Measurements from ENCODE around the gene BCKDK.
A peak's percentile ranks its signal among the peaks of the same experiment; 100 is the strongest.

Gene BCKDK

DNA sequence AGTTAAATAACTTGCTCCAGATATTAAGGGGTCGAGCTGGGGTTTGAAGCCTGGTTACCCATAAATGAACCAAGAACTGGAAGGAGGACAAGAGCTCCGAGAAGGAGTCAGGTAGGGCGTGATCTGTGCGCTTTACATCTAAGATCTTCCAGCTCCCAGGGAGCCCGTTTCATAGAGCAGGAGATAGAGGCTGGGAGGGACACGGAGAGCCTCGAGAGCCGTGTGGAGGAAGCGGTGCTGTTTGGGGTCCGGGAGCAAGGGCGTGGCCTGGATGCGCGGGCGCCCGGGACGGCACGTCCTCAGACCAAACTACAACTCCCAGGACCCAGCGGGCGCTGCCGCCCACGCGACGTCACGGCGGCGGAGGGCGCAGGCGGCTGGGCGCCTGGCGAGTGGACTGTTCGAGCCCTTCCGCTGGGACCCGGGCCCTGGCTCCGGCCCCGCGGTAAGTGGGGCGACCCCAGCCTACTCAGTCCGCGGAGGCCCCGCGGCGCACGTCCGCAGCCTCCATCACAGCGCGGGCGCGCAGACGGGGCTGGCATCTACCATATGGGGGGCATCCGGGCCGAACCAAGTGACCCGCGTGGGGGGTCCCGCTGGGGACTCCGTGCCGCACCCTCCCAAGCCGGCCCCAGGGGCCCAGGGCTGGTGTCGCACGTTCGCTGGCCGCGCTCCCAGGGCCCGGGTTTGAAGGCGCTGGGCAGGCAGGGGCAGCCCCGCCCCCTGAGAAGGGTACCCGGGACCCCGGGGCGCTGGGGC is at the start of gene BCKDK:
Gene BCKDK, plus strand, starts transcription at position 352 of the 759 bp plus-strand sequence. CDS start 838 bp downstream, outside the sequence.
- DNase-seq, result peak in 1 of 2 experiments; percentile 40

DNA sequence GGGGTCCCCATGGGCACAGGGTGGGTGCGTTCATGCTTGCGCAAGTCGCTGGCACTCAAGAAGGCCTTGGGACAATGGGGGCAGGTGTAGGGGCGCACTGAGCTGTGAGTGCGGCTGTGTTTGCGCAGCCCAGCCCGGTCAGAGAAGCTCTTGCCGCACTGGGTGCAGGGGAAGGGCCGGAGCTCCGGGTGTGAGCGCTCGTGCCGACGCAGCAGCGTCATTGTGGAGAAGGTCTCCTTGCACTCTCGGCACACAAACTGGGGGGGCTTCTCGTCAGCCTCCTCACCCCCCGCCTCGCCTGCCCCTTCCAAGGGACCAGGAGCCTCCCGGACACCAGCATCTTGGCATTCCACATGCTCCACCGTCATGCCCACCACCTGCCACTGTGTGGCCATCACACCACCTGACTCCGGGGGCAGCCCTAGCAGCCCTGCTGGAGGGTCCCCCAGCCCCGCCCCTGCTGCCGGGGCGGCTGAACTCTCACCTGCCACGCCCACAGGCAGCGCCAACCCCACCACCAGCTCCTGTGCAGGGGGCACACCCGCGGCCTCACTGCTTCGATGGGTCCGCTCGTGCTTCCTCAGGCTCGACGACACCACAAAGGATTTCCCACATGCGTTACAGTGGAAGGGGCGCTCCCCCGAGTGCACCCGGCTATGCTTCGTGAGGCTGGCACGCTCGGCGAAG is 46.9 kb upstream of the BCKDK start:
- DNase-seq, result no peak

DNA sequence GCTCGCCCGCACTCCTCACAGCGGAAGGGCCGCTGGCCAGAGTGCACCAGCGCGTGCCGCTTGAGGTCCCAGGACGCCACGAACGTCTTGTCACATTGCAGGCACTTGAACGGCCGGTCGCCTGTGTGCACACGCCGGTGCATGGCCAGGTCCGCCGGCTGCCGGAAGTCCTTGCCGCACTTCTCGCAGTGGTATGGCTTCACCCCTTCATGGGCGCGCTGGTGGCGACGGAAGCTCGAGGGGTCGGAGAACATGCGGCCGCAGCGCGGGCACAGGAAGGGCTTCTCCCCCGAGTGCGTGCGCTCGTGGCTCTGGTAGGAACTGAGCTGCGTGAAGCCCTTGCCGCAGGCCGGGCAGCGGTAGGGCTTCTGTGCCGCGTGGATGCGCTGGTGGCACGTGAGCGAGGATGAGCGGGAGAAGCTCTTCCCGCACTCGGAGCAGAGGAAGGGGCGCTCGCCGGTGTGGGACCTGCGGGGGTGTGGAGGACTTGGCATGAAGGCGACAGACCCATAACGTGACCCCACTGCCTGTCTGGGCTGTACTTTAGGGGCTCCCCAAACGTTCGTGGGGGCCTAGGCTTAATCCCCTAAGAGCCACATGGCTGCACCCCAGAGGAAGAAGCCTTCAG is 46.3 kb upstream of the BCKDK start:
- DNase-seq, result no peak

DNA sequence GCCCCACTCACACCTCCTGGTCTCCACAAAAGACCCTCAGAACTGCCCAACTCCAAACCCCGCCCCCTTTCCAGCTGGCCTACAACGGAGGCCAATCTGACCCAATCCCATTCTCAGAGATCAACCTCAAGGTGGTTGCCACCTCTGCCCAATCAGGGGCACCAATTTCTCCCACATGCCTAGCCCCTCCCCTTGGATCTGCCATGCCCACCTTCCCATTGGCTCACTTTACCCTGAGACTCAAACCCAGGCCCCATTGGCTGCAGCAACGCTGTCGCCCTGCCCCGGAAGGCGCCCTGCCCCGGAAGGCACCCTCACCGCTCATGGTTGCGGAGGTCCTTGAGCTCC is 44.7 kb upstream of the BCKDK start:
- DNase-seq, result no peak

DNA sequence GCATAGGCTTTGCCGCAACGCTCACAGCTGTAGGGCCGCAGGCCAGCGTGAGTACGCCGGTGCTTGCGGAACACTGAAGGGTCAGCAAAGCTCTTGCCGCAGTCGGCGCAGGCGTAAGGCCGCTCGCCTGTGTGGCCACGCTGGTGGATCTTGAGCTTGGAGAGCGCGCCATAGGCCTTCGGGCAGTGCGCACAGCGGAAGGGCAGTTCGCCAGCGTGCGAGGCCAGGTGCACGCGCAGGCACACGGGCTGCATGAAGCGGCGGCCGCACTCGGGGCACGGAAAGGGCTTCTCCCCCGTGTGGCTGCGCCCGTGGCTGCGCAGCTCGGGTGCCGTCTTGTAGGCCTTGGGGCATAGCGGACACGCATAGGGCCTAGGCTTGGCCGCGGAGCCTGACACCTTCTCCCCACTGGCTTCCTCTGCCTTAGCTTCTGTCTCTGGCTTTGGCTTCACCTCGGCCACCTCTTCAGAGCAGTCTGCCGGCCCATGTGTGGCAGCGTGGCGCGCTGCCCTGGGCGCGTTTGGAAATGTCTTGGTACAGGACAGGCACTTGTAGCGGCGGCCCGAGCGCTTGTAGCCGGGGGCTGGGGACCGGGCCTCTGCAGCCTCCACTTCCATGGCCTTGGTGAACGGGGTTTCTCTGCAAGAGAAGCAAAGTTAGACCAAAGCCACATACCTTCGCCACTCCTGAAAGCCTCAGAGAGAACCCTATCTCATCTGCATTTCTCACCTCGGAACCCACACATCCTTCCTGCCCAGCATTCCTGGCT is 44.2 kb upstream of the BCKDK start:
- DNase-seq, result no peak

DNA sequence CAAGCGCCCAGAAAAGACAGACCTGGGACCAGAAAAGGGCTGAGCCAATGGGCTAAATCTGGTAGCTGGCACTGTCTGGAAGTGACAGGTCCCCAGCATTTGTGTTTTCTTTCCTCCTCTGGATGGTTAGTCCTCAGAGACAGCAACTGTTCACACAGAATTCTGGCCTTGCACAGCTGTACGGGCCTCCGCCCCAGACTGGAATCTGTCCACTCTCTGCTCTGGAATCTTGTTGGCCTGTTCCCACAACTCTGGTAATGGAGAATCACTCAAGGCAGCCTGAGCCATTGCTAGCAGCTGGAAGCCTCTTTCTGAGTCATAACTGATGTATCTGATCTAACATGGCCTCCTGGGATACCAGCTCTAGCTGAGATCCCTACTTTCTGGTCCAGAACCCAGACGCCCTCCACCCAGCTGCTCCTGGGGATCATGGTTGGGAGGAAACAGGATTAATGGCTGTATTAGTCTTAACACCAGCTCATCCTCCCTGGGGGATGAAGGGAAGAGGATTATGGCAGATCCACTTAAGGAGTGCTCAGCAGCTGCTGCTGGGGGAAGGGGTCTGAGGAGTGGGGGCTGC is 43.2 kb upstream of the BCKDK start:
- DNase-seq, result no peak

DNA sequence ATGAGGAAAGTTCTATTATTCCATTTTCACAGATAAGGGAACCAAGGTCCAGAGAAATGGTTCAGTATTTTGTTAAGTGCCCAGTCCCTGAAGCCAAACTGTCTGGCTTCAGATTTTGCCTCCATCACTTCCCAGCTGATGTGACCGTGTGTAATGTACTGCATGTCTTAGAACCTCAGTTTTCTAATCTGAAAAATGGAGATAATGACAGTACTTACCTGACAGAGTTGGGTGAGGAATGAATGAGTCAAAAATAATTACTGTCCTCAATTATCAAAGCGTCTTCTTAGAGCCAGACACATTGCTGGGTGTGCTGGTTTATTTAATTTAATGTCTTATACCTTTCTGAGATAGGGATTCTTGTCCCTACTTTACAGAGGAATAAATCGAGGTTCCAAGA is 40.8 kb upstream of the BCKDK start:
- DNase-seq, result no peak

DNA sequence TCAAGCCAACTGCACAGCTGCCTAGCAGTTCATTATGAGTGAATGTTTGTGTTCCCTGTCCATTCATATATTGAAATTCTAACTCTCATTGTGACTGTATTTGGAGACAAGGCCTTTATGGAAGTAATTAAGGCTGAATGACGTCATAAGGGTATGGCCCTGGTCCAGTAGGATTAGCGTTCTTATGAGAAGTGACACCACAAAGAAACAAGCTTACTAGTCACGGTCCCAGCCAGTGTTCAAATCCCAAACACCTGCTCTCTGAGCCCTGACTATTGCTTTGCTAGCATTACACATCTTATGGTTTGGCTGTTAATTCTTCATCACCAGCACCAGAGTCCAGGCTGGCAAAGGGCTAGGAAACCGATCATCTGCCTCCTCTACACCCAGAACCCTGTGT is 36.3 kb upstream of the BCKDK start:
- no peak for DNase-seq

DNA sequence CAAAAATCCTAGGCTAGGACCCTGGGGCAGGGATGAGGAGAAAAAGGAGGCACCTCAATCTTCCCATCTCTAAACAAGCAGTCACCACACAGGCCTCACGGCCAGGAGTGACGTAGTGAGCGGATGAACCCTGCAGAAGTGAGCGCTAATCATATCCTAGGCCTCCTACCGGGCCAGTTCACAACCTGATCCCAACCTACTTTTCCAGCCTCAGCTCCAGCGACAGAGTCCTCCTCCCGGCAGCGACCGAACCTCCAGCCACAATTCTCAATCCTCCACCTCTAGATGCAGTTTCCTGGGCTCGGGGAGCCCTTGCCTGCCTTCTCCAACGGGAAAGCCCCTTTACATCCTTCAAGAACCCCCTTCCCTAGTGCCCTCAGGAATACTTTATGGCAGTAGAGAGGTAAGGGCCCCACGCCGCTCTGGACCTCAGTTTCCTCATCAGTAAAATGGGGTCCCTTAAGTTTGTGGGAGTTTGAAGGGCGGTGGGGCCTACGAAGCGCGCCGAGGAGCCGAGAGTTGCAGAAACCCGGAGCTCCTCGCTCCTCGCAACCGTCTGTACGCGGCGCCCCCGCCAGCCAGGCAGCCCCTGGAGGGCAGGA is 35.5 kb upstream of the BCKDK start:
- DNase-seq, result no peak

DNA sequence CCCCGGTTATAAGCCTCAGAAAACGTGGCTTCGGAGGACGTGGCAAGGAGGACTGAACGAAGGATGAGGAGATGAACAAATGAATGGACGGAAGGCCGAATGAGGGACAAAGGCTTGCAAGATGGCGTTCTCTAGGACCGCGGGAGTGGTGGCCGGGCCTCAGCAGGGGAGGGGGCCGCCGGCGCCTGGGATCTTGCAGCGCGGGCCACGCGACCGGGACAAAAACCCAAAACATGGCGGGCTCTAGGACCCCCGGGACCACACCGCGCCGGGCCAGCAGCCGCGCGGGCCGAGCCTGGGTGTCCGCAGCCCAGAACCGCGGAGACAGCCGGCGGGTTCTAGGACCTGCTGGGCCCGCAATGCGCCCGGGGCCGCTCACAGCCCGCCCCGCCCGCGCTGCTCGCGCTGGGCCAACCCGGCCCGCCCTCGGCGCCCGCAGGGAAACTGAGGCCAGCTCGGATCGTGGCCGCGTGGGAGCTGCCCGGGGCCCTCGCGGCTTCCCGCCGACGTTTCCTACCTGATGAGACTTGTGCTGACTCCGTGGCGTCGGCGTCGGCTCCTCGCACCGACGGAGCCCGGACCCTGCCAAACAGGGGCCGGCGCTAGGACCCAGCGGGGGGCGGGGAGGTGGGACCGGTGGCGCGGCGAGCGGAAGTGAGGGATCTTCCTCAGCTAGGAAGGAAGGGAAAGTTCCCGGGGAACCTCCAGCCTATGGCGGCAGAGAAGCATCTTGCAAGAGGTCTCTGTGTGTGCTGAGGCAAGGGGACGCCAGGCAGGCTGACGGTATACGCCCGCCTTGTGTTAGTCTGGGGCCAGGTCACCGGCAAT is 34.8 kb upstream of the BCKDK start:
- peak; percentile 57 to 77 for DNase-seq

DNA sequence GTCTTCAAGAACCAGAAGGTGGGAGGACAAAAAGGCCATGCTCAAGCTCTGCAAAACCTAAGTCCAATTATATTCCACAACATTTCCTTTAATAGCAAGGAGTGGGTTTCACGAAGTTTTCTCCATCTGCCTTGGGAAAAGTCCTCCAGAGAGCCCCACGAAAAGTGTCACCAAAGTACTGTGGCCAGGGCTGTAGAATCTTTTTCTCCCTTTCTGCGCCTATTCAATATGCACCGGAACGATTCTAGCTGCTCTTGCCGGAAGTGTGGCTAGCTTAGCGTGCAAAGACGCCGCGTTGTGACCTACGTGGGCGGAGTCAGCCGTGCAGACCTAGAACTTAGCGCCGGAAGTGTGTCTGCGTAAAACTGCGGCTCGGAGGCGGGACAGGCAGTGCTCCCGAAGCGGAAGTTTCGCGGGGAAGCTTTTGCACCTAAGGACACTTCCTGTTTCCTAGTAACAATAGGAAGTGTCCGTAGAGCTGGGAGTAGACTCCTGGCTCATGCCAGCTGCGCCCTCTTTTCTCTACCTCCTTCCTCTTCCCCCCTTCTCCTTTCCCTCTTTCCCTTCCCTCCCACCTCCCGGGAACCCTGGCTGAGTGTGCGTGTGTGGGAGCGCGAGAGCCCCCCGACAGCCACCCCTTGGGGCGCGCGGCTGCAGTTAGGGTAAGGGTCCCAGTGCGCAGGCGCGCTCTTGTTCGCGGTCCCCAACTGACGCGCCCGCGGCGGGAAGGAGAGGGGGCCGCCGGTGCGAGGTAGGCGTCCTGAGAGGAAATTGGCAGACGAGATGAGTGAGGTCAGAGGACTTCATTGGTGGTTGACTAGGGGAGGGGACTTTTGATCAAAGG is 34.0 kb upstream of the BCKDK start, which contains the start of the genes ZNF646 and ZNF668:
Gene ZNF646, plus strand, starts transcription at position 453 of the 844 bp plus-strand sequence. CDS start 1,903 bp downstream, outside the sequence.
Gene ZNF668, minus strand, starts transcription at position 271 of the 844 bp plus-strand sequence. CDS start 9,781 bp downstream, outside the sequence.
- DNase-seq, result peak; percentile 84 to 94

DNA sequence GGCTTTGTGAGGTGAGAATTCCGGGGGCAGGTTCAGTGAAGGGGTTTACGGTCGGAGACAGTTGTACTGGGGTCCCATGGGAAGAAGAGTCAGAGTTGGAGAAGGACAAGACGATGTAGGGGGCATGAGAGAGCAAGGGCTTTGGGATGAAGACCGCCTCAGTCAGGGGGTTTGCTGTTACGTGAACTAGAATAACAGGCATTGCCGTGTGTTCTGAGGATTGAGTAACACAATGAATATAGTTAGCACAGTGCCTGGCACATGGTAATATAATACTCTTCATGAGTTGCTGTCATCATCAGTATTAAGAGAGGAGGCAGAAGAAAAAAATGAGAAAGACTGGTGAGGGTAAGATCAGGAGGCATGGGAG is 33.4 kb upstream of the BCKDK start:
- no peak for DNase-seq

DNA sequence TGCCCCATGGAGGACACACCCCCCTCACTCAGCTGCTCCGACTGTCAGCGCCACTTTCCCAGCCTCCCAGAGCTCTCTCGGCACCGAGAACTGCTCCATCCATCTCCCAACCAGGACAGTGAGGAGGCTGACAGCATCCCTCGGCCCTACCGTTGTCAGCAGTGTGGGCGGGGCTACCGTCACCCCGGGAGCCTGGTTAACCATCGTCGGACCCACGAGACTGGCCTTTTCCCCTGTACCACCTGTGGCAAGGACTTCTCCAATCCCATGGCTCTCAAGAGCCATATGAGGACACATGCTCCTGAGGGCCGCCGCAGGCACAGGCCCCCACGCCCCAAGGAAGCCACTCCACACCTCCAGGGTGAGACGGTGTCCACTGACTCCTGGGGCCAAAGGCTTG is 31.9 kb upstream of the BCKDK start:
- DNase-seq, result no peak

DNA sequence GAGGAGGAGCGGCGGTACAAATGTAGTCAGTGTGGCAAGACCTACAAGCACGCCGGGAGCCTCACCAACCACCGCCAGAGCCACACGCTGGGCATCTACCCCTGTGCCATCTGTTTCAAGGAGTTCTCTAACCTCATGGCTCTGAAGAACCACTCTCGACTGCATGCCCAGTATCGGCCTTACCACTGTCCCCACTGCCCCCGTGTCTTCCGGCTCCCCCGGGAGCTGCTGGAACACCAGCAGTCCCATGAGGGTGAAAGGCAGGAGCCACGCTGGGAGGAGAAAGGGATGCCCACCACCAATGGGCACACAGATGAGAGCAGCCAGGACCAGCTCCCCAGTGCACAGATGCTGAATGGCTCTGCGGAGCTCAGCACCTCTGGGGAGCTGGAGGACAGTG is 31.2 kb upstream of the BCKDK start:
- DNase-seq, result no peak

DNA sequence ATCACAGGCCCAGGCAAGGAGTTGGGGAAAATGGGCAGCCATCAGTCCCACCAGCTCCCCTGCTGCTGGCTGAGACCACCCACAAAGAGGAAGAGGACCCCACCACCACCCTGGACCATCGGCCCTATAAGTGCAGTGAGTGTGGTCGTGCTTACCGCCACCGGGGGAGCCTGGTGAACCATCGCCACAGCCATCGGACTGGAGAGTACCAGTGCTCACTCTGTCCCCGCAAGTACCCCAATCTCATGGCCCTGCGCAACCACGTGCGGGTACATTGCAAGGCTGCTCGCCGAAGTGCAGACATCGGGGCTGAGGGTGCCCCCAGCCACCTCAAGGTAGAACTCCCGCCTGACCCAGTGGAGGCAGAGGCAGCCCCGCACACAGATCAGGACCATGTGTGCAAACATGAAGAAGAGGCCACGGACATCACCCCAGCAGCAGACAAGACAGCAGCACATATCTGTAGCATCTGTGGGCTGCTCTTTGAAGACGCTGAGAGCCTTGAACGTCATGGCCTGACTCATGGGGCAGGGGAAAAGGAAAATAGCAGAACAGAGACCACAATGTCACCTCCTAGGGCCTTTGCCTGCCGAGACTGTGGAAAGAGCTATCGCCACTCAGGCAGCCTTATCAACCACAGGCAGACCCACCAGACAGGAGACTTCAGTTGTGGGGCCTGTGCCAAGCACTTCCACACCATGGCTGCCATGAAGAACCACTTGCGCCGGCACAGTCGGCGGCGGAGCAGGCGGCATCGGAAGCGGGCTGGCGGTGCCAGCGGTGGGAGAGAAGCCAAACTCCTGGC is 30.4 kb upstream of the BCKDK start:
- no peak for DNase-seq

DNA sequence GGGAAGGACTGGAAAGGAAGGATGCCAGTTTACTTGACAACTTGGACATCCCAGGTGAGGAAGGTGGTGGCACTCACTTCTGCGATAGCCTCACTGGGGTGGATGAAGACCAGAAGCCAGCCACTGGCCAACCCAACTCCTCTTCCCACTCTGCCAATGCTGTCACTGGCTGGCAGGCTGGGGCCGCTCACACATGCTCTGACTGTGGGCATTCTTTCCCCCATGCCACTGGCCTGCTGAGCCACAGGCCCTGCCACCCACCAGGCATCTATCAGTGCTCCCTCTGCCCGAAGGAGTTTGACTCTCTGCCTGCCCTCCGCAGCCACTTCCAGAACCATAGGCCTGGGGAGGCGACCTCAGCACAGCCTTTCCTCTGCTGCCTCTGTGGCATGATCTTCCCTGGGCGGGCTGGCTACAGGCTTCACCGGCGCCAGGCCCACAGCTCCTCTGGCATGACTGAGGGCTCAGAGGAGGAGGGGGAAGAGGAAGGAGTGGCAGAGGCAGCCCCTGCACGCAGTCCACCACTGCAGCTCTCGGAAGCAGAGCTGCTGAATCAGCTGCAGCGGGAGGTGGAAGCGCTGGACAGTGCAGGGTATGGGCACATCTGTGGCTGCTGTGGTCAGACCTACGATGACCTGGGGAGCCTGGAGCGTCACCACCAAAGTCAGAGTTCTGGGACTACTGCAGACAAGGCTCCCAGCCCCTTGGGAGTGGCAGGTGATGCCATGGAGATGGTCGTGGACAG is 29.4 kb upstream of the BCKDK start:
- DNase-seq, result no peak

DNA sequence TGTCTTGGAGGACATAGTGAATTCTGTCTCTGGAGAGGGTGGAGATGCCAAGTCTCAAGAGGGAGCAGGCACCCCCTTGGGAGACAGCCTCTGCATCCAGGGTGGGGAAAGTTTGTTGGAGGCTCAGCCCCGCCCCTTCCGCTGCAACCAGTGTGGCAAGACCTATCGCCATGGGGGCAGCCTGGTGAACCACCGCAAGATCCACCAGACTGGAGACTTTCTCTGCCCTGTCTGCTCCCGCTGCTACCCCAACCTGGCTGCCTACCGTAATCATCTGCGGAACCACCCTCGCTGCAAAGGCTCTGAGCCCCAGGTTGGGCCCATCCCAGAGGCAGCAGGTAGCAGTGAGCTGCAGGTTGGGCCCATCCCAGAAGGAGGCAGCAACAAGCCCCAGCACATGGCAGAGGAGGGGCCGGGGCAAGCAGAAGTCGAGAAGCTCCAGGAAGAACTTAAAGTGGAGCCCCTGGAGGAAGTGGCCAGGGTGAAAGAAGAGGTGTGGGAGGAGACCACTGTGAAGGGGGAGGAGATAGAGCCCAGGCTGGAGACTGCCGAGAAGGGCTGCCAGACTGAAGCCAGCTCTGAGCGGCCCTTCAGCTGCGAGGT is 28.7 kb upstream of the BCKDK start:
- DNase-seq, result no peak

DNA sequence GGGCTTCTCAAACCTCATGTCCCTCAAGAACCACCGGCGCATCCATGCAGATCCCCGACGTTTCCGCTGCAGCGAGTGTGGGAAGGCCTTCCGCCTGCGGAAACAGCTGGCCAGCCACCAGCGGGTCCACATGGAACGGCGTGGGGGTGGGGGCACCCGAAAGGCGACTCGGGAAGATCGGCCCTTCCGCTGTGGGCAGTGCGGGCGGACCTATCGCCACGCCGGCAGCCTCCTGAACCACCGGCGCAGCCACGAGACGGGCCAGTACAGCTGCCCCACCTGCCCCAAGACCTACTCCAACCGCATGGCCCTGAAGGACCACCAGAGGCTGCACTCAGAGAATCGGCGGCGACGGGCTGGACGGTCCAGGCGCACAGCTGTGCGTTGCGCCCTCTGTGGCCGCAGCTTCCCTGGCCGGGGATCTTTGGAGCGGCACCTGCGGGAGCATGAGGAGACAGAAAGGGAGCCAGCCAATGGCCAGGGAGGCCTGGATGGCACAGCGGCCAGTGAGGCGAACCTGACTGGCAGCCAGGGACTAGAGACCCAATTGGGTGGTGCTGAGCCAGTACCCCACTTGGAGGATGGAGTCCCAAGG is 28.1 kb upstream of the BCKDK start:
- no peak for DNase-seq

Measured in cerebellar nuclear complex (tissue), 1 donor.